ENCODE measurements around the gene ADAMTSL5.
"Not testable (repeated sequence)": the region's sequence is repeated elsewhere in the genome, so short reads cannot be mapped to it uniquely, and the experiment has no call there.

ADAMTSL5 gene

DNA sequence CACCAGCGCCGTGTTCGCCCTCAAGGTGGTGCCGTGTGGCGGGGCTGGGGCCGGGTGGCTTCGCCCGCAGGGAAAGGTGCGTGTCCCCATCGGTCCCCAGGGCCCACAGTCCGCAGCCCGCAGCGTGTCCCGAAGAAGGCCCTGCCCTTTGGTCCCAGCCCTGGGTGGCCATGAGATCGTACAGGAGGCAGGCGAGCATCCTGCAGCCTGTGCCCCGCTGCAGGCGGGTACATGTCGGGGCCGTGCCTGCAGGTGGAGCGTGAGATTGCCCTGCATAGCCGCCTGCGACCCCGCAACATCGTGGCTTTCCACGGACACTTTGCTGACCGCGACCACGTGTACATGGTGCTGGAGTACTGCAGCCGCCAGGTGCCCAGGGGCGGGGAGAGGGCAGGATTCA lies 12.5 kb upstream of the ADAMTSL5 start:
- H3K36me3 Mint-ChIP-seq, result peaks cover 0 to 4% of the 10 kb centered on the region in 2 donors
- H3K4me3 Mint-ChIP-seq, result no peak overlapping the region
- H3K27ac Mint-ChIP-seq, result no peak overlapping the region
- H3K9me3 Mint-ChIP-seq, result no peaks in the 10 kb centered on the region
- no peak for DNase-seq
- ATAC-seq (replicated peaks), result no peak
- H3K4me1 Mint-ChIP-seq, result peaks cover 9 to 10% of the 10 kb centered on the region in 2 donors
- peaks cover 59 to 79% of the 10 kb centered on the region in 2 donors for H3K27me3 Mint-ChIP-seq

DNA sequence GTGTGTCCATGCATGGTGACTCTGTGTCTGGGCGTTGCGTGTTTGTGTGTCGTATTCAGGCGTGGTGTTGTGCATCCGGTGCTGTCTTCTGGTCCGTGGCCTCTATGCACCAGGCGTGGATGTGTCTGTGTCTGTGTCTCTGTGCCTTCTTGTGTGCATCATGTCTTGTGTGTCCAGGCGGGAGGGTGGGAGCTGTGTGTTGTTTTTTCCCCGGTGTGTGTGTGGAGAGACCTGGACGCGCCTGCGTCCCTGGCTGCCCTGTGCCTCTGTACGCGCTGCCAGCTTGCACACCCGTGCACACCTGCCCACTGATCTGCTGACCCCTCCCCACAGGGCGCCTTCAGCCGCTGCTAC lies 12.1 kb upstream of the ADAMTSL5 start:
- Mint-ChIP-seq H3K4me1 (peaks cover 9 to 10% of the 10 kb centered on the region in 2 donors), H3K27ac (no peak overlapping the region), H3K27me3 (peaks cover 56 to 75% of the 10 kb centered on the region in 2 donors), H3K9me3 (no peaks in the 10 kb centered on the region), H3K4me3 (peak overlapping the region in 1 of 2 donors; percentile 0), H3K36me3 (peaks cover 0 to 4% of the 10 kb centered on the region in 2 donors)
- DNase-seq (no peak), ATAC-seq (replicated peaks) (no peak)

DNA sequence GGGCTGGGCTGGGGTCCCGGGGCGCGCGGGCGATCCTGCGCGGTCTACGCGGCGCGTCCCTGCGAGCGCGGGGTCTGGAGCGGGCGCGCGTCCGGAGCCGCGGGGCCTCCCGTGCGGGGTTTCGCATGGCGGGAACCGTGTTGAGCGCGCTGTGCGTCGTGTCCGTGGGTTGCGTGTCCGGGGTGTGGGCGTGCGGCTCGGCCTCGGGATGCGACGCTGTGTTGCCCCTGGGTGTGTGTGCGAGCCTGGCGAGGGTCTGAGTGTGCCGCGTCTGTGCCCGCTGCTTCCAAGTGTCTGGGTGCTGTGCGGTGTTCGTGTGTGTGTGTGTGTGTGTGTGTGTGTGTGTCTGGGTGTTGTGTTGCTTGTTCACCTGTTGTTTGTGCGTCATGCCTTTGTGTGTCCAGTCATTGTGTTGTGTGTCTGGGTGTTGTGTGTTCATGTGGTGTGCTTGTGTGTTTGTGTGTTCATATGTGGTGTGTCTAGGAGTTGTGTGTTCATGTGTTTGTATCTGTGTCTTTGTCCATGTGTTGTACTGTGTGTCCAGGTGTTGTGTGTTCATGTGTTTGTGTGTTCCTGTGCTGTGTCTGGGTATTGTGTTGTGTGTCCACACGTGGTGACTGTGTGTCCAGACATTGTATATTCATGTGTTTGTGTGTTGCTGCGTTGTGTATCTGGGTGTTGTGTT lies 11.6 kb upstream of the ADAMTSL5 start:
- peaks cover 53 to 70% of the 10 kb centered on the region in 2 donors for H3K27me3 Mint-ChIP-seq
- peaks cover 0 to 4% of the 10 kb centered on the region in 2 donors for H3K36me3 Mint-ChIP-seq
- H3K27ac Mint-ChIP-seq, result no peak overlapping the region
- DNase-seq, result no peak
- no peak for ATAC-seq (replicated peaks)
- peak overlapping the region; percentile 12 to 19 for H3K4me3 Mint-ChIP-seq
- H3K4me1 Mint-ChIP-seq, result peaks cover 9 to 10% of the 10 kb centered on the region in 2 donors
- no peaks in the 10 kb centered on the region for H3K9me3 Mint-ChIP-seq

DNA sequence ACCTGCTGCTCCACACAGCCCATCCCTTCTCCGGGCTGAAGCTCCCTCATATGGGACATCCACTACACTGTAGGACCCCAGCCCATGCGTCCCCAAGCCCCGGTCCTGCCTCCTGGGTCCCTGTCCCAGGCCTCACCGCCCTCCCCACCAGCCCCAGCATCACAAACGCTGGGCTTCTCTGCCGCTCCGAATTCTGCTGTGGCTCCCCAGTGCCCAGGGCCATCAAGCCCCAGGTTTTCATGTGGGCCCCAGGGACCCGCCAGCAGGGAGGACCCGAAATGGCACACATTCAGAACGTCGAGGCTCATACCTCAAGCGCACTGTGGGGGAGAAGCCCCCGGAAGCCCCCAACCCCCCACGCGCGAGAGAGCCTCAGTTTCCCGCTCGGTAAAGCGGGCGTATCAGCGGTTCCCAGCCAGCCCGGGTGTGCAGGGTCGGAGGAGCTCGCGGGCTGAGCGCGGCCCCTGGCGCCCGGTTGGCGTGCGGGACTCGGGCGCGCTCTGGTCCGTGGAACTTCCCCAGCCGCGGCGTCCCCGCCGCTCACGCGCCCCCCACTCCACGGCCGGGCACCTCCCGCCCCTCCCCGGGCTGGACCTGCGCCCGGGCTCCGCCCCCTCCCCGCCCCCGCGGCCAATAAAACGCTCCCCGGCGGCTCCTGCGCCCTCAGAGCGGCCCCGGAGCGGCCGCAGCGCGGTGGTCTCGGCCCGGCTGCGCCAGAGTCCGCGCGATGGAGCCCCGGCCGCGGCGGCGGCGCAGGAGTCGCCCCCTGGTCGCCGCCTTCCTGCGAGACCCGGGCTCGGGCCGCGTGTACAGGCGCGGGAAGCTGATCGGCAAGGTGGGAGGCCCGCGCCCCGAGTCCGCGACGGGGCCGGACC lies 10.8 kb upstream of the ADAMTSL5 start, which contains the start of gene PLK5:
Gene PLK5, plus strand, starts transcription at position 666 of the 875 bp plus-strand sequence. CDS start 2,920 bp downstream, outside the sequence.
- H3K4me1 Mint-ChIP-seq, result peaks cover 9 to 10% of the 10 kb centered on the region in 2 donors
- peaks cover 55 to 66% of the 10 kb centered on the region in 2 donors for H3K27me3 Mint-ChIP-seq
- DNase-seq, result no peak
- H3K4me3 Mint-ChIP-seq, result peak within 1 kb of the TSS; percentile 12 to 19
- no peak within 1 kb of the TSS for H3K27ac Mint-ChIP-seq
- no peak for ATAC-seq (replicated peaks)
- H3K36me3 Mint-ChIP-seq, result peaks cover 0 to 4% of the 10 kb centered on the region in 2 donors
- H3K9me3 Mint-ChIP-seq, result no peaks in the 10 kb centered on the region

DNA sequence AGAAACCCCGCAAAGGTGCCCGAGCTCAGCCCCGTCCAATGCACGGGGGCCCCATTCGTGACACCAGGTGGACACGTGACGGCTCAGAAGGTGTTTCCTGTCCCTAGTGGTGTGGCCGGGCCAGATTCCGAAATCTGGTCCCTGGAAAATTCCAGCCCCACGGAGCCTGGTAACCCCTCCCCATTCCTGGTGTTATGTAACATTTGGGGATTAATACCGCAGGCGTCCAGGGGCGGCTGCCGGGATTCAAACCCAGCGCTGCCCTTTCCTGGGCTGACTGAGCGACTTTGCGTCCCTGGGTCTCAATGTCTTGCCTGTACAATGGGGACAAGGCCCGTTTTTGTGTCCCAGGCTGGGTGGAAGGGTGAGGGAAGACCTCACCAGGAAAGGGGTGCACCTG lies 10.0 kb upstream of the ADAMTSL5 start:
- no peak for DNase-seq
- Mint-ChIP-seq H3K9me3 (no peaks in the 10 kb centered on the region), H3K36me3 (peaks cover 0 to 4% of the 10 kb centered on the region in 2 donors), H3K4me1 (peaks cover 9 to 10% of the 10 kb centered on the region in 2 donors), H3K27ac (no peak overlapping the region), H3K4me3 (no peak overlapping the region), H3K27me3 (peaks cover 61 to 72% of the 10 kb centered on the region in 2 donors)
- no peak for ATAC-seq (replicated peaks)

DNA sequence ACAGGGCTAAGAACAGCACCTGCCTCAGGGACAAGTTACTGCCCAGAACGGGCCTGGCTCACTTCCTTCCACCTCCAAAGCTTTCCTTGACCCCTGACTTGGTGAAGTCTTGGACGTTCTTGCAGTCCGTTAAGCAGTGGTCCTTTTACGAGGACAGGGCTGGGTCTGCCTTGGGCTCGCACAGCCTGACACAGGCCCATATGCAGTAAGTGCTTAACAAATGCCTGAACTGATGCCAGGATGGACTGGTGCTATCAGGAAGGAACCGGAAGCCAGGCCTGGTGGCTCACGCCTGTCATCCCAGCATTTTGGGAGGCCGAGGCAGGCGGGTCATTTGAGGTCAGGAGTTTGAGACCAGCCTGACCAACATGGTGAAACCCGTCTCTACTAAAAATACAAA lies 9.2 kb upstream of the ADAMTSL5 start:
- peaks cover 58 to 66% of the 10 kb centered on the region in 2 donors for H3K27me3 Mint-ChIP-seq
- H3K9me3 Mint-ChIP-seq, result no peaks in the 10 kb centered on the region
- no peak for DNase-seq
- peaks cover 9 to 10% of the 10 kb centered on the region in 2 donors for H3K4me1 Mint-ChIP-seq
- H3K4me3 Mint-ChIP-seq, result no peak overlapping the region
- no peak overlapping the region for H3K27ac Mint-ChIP-seq
- peaks cover 0 to 4% of the 10 kb centered on the region in 2 donors for H3K36me3 Mint-ChIP-seq
- no peak for ATAC-seq (replicated peaks)

DNA sequence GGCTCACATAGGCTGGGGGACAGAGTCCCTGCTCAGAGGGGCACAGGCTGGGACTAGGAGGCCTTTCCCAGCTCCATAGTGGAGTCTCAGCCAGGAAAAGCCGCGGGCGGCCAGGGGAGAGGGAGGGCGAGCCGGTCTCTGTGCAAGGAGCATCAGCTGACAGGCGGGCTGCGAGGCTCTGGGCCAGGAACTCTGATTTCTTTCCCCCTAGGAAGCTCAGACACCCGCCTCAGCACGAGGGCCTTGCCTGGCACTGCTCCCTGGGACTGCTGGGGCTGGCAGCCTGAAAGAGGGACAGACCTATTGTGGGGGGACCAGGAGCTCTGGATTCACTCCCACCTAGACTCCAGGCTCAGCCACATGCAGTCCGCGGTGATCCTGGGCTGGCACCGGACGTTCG lies 8.8 kb upstream of the ADAMTSL5 start:
- ATAC-seq (replicated peaks), result no peak
- Mint-ChIP-seq H3K27me3 (peaks cover 58 to 66% of the 10 kb centered on the region in 2 donors), H3K27ac (no peak overlapping the region), H3K36me3 (peaks cover 0 to 4% of the 10 kb centered on the region in 2 donors), H3K4me1 (peaks cover 9 to 10% of the 10 kb centered on the region in 2 donors), H3K9me3 (no peaks in the 10 kb centered on the region), H3K4me3 (no peak overlapping the region)
- no peak for DNase-seq

DNA sequence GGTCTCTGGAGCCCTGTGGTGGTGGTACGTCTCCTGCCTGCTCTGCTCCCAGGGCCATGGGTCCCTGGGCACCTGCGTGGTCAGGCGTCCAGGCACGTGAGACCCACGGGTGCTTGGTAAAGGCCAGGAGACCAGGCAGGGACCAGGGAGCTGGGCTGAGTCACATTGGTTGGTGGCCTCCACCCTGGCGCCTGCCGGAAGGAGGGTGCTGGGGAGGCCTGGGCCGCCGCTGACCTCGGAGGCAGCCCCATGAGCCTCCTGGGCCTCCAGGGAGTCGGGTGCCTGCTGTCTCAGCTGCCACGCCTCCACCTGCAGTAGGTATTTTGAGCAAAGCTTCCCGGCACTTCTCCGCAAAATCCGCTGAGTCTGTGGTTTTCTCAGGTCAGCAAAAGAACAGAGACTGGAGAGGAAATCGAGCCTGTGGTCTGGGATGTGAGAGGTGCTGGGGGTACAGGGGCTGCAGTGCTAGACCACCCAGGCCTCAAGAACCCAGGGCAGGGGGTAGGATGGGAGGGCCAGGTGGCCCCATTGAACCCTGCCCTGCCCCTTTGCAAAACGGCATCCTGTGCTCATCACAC lies 7.5 kb upstream of the ADAMTSL5 start:
- peaks cover 0 to 2% of the 10 kb centered on the region in 2 donors for H3K9me3 Mint-ChIP-seq
- peaks cover 0 to 4% of the 10 kb centered on the region in 2 donors for H3K36me3 Mint-ChIP-seq

DNA sequence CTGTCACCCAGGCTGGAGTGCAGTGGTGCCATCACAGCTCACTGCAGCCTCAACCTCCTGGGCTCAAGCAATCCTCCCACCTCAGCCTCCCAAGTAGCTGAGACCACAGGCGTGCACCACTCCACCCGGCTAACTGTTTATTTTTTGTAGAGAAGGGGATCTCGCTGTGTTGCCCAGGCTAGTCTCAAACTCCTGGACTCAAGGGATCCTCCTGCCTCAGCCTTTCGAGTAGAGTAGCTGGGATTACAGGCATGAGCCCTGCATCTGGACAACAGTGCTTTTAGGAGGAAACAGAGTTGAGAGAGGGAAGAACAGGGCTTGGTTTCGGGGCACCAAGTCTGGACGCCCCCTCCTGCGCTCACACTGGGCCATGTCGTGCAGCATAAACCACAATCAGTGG lies 7.0 kb upstream of the ADAMTSL5 start:
- not testable (repeated sequence) for H3K36me3 Mint-ChIP-seq; H3K4me3 Mint-ChIP-seq; ATAC-seq (replicated peaks); H3K27ac Mint-ChIP-seq; DNase-seq; H3K4me1 Mint-ChIP-seq; H3K9me3 Mint-ChIP-seq
- H3K27me3 Mint-ChIP-seq, result peaks cover 50 to 64% of the 10 kb centered on the region in 2 donors

More for the DNA sequence above, 7.5 kb upstream of the ADAMTSL5 start:
- no peak for ATAC-seq (replicated peaks)
- DNase-seq, result no peak
- H3K27me3 Mint-ChIP-seq, result peaks cover 51 to 64% of the 10 kb centered on the region in 2 donors
- H3K4me3 Mint-ChIP-seq, result no peak overlapping the region
- H3K4me1 Mint-ChIP-seq, result peaks cover 9 to 10% of the 10 kb centered on the region in 2 donors
- no peak overlapping the region for H3K27ac Mint-ChIP-seq

DNA sequence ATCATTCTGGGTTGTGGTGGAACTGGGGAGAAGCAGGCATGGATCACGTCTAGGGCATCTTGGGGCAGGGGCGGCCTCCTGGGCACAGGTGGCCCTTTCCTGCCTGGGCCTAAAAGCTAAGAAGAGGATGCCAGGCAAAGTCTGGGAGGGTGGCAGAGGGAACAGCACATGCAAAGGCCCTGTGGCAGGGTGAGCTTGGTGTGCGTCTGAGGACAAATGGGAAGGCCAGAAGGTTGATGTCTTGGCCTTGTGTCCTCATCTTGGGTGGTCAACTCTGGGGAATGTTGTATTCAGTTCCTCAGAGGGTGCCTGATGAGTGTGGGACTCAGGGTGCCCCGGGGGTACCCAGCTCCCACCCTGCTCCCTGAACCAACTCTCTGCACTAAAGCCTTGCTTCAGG lies 5.7 kb upstream of the ADAMTSL5 start:
- H3K4me1 Mint-ChIP-seq, result peaks cover 0 to 4% of the 10 kb centered on the region in 2 donors
- H3K27ac Mint-ChIP-seq, result no peak overlapping the region
- ATAC-seq (replicated peaks) (no peak), DNase-seq (no peak)
- H3K4me3 Mint-ChIP-seq, result no peak overlapping the region
- no peaks in the 10 kb centered on the region for H3K36me3 Mint-ChIP-seq
- peaks cover 0 to 2% of the 10 kb centered on the region in 2 donors for H3K9me3 Mint-ChIP-seq
- peaks cover 49 to 67% of the 10 kb centered on the region in 2 donors for H3K27me3 Mint-ChIP-seq

DNA sequence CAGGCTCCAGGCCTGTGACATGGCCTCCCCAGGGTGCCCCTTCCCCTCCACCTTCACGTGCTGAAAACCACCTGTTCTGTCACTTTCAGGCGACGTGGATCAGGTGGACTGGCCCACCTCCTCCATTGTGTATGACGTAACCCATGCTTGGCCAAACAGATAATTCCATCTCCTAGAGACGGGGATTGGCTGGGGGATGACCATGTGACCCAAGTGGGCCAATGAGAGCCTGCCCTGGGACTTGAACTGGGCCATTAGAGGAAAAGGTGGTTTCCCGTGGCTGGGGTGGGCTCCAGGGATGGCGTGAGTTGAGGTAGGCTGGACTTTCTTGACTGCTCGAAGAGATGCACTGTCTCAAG lies 3.6 kb upstream of the ADAMTSL5 start:
- peaks cover 46 to 63% of the 10 kb centered on the region in 2 donors for H3K27me3 Mint-ChIP-seq
- peaks cover 0 to 3% of the 10 kb centered on the region in 2 donors for H3K4me1 Mint-ChIP-seq
- ATAC-seq (replicated peaks) (no peak), DNase-seq (no peak)
- H3K4me3 Mint-ChIP-seq, result no peak overlapping the region
- H3K9me3 Mint-ChIP-seq, result peaks cover 0 to 2% of the 10 kb centered on the region in 2 donors
- no peak overlapping the region for H3K27ac Mint-ChIP-seq
- no peaks in the 10 kb centered on the region for H3K36me3 Mint-ChIP-seq

DNA sequence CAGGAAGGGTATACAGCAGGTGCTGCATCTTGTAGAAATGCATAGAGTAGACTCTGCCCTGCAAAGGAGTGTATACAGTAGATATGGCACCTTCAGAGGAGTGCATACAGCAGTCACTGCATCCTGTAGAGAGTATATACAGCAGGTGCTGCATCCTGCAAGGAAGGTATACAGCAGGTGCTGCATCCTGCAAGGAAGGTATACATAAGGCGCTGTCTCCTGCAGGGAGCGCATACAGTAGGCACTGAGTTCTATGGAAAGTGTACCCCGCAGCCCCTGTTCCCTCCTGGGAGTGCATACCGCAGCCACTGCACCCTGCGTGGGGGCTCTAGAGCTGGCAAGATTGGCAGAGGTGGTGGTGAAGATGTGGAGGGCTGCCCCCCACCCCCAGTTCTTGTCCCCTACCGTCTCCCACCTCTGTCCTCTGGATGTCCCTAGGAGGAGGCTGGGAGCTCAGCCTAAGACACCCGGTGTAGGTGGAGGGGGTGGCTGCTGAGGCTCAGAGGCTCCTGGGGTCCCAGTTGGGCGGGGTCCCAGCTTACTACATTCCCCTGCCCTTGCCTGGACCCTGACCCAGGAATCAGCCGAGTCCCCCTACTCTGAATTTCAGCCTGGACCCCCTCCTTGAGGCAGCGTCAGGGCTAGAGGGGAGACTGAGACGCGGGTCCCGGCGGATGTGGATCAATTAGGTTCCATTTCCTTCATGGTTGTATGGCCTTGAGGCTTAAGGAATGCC lies 2.3 kb upstream of the ADAMTSL5 start:
- H3K4me3 Mint-ChIP-seq, result no peak overlapping the region
- H3K27me3 Mint-ChIP-seq, result peaks cover 56 to 70% of the 10 kb centered on the region in 2 donors
- H3K27ac Mint-ChIP-seq, result no peak overlapping the region
- DNase-seq (no peak), ATAC-seq (replicated peaks) (no peak)
- peaks cover 0 to 3% of the 10 kb centered on the region in 2 donors for H3K4me1 Mint-ChIP-seq
- H3K9me3 Mint-ChIP-seq, result peaks cover 0 to 2% of the 10 kb centered on the region in 2 donors
- H3K36me3 Mint-ChIP-seq, result no peaks in the 10 kb centered on the region

DNA sequence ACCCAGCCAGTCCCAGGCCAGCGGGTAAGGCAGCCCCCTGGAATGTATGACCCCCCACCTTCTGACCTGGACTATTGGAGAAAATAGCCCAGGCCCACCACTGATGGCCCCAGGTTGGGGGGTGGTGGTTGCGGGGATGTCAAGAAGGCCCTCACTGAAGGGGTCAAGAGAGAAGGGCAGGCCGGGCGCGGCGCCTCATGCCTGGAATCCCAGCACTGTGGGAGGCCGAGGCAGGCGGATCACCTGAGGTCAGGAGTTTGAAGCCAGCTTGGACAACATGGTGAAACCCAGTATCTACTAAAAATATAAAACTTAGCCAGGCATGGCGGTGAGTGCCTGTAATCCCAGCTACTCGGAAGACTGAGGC lies 1.5 kb upstream of the ADAMTSL5 start:
- peaks cover 0 to 2% of the 10 kb centered on the region in 2 donors for H3K9me3 Mint-ChIP-seq
- H3K36me3 Mint-ChIP-seq, result no peaks in the 10 kb centered on the region
- peaks cover 62 to 79% of the 10 kb centered on the region in 2 donors for H3K27me3 Mint-ChIP-seq

More for the DNA sequence above, 1.5 kb upstream of the ADAMTSL5 start:
- no peak overlapping the region for H3K4me3 Mint-ChIP-seq
- H3K4me1 Mint-ChIP-seq, result peaks cover 0 to 3% of the 10 kb centered on the region in 2 donors
- no peak for DNase-seq
- H3K27ac Mint-ChIP-seq, result no peak overlapping the region
- no peak for ATAC-seq (replicated peaks)

Data from stimulated activated naive B cell treated with anti-CD40 and anti-IgM and Interleukin-4, amounts not matched to agents 10 μg/mL and 1 μg/mL and 100 μg/mL, for 72 hours (primary cell).